Gastrocnemius medialis (tissue), 4 donors: ENCODE data around the gene ULBP2.

ENCODE experiments used
- CTCF ChIP-seq, 5 experiments: fragments of 450-650 bp in 3 of 5; fragments of 200-600 bp in 2 of 5; sonication (generic) in 2 of 5; IDR thresholded peaks in 4 of 5; conservative IDR thresholded peaks in 1 of 5; 1 replicate in 4 of 5; 2 replicates in 1 of 5; pipeline ENCODE4 v1.5.1; 2016 to 2019; ENCODE audit warnings: antibody characterized with exemption in 5 of 5, mild to moderate bottlenecking in 3 of 5, moderate library complexity in 3 of 5
- POLR2A ChIP-seq, 2 donors: fragments of 450-650 bp; IDR thresholded peaks; one replicate each; pipeline ENCODE4 v1.6.1; 2017; ENCODE audit warnings: antibody characterized with exemption in 2 of 2, mild to moderate bottlenecking in 2 of 2, moderate library complexity in 2 of 2

GRCh38 chr6:149984773-149985172 lies 43.0 kb downstream of the ULBP2 start:
- TF ChIP-seq POLR2A (IDR thresholded peaks at IDR 0.05) (no peak), CTCF (IDR thresholded peaks at IDR 0.05 in 4 of 5, conservative IDR thresholded peaks at IDR 0.05 in 1 of 5) (no peak)
